H9 (cell line): ENCODE results near the gene TRAF3. TPM values are rescaled to one million over a fixed set of nuclear protein-coding genes. Genes with fewer than 3 reads are reported as not detected.

Experiments
- DNase-seq: peaks from one replicate; pipeline ENCODE4 v3.0.0-alpha.2; 2017
- H2AFZ ChIP-seq: one replicate; pipeline ENCODE4 v1.6.1; 2013; ENCODE audit warnings: mild to moderate bottlenecking, low read length, control low read depth, moderate library complexity
- H2AK5ac ChIP-seq: 2 replicates; pipeline ENCODE4 v1.6.1; 2013; ENCODE audit warnings: low read length, control low read depth, mixed read lengths; ENCODE audit not compliant: insufficient read length
- H2BK120ac ChIP-seq: one replicate; pipeline ENCODE4 v1.6.1; 2013; ENCODE audit warnings: low read depth, mild to moderate bottlenecking, low read length, control low read depth, inconsistent platforms; ENCODE audit not compliant: poor library complexity, severe bottlenecking
- H2BK12ac ChIP-seq: 2 replicates; pipeline ENCODE4 v1.6.1; 2013; ENCODE audit warnings: low read length, control low read depth, mixed read lengths, low read depth; ENCODE audit not compliant: insufficient read length
- H2BK15ac ChIP-seq: 2 replicates; pipeline ENCODE4 v1.6.1; 2013; ENCODE audit warnings: low read depth, low read length, control low read depth
- H2BK20ac ChIP-seq: one replicate; pipeline ENCODE4 v1.6.1; 2013; ENCODE audit warnings: low read depth, mild to moderate bottlenecking, low read length, control low read depth, inconsistent platforms; ENCODE audit not compliant: poor library complexity, severe bottlenecking
- H2BK5ac ChIP-seq: 2 replicates; pipeline ENCODE4 v1.6.1; 2013; ENCODE audit warnings: low read length, control low read depth, mixed read lengths; ENCODE audit not compliant: insufficient read length
- H3K14ac ChIP-seq: 2 replicates; pipeline ENCODE4 v1.6.1; 2013; ENCODE audit warnings: low read length, control low read depth; ENCODE audit not compliant: insufficient read depth
- H3K18ac ChIP-seq: 2 replicates; pipeline ENCODE4 v1.6.1; 2013; ENCODE audit warnings: low read depth, mild to moderate bottlenecking, mixed read lengths, low read length, control low read depth; ENCODE audit not compliant: insufficient read length
- H3K23ac ChIP-seq: 2 replicates; pipeline ENCODE4 v1.6.1; 2013; ENCODE audit warnings: low read length, control low read depth, mixed read lengths, low read depth; ENCODE audit not compliant: insufficient read length
- H3K23me2 ChIP-seq: 2 replicates; pipeline ENCODE4 v1.6.1; 2013; ENCODE audit warnings: low read depth, mild to moderate bottlenecking, mixed read lengths, low read length, control low read depth; ENCODE audit not compliant: insufficient read length, poor library complexity, severe bottlenecking
- H3K27ac ChIP-seq: 2 replicates; pipeline ENCODE4 v1.5.1; 2013; ENCODE audit warnings: low read length, control low read depth, mixed read lengths, low read depth; ENCODE audit not compliant: insufficient read length
- H3K27me3 ChIP-seq: 2 replicates; pipeline ENCODE4 v1.6.1; 2013; ENCODE audit warnings: low read length, control low read depth, inconsistent platforms; ENCODE audit not compliant: insufficient read depth
- H3K4ac ChIP-seq: 2 replicates; pipeline ENCODE4 v1.6.1; 2013; ENCODE audit warnings: low read depth, mild to moderate bottlenecking, control low read depth, inconsistent platforms, low read length, moderate library complexity
- H3K4me1 ChIP-seq: 2 replicates; pipeline ENCODE4 v1.6.1; 2013; ENCODE audit warnings: low read length, control low read depth, inconsistent platforms; ENCODE audit not compliant: insufficient read depth
- H3K4me2 ChIP-seq: 2 replicates; pipeline ENCODE4 v1.6.1; 2013; ENCODE audit warnings: low read length, control low read depth, mixed read lengths; ENCODE audit not compliant: insufficient read length, insufficient read depth
- H3K56ac ChIP-seq: 2 replicates; pipeline ENCODE4 v1.6.1; 2013; ENCODE audit warnings: low read depth, mild to moderate bottlenecking, mixed read lengths, low read length, control low read depth; ENCODE audit not compliant: insufficient read length
- H3K79me1 ChIP-seq: 2 replicates; pipeline ENCODE4 v1.6.1; 2013; ENCODE audit warnings: low read depth, mild to moderate bottlenecking, moderate library complexity, low read length, control low read depth, inconsistent platforms; ENCODE audit not compliant: insufficient read depth, poor library complexity, severe bottlenecking
- H3K79me2 ChIP-seq: 2 replicates; pipeline ENCODE4 v1.6.1; 2013; ENCODE audit warnings: low read length, control low read depth, inconsistent platforms; ENCODE audit not compliant: insufficient read depth
- H3K9ac ChIP-seq: 2 replicates; pipeline ENCODE4 v1.6.1; 2013; ENCODE audit warnings: low read length, control low read depth, mixed read lengths; ENCODE audit not compliant: insufficient read length; ENCODE audit errors: extremely low read depth
- H3K9me3 ChIP-seq: one replicate; pipeline ENCODE4 v1.6.1; 2013; ENCODE audit warnings: low read depth, low read length, inconsistent platforms; ENCODE audit not compliant: control insufficient read depth
- H3T11ph ChIP-seq: one replicate; pipeline ENCODE4 v1.6.1; 2013; ENCODE audit warnings: mild to moderate bottlenecking, low read length, control low read depth, inconsistent platforms
- H4K20me1 ChIP-seq: one replicate; pipeline ENCODE4 v1.6.1; 2013; ENCODE audit not compliant: control insufficient read depth, insufficient read length, insufficient read depth
- H4K5ac ChIP-seq: 2 replicates; pipeline ENCODE4 v1.6.1; 2013; ENCODE audit warnings: low read depth, mild to moderate bottlenecking, mixed read lengths, low read length, control low read depth; ENCODE audit not compliant: insufficient read length
- H4K8ac ChIP-seq: replicated peaks from 2 replicates; pipeline ENCODE4 v1.6.1; 2013; ENCODE audit warnings: low read length, control low read depth, mixed read lengths, low read depth; ENCODE audit not compliant: insufficient read length
- H4K91ac ChIP-seq: 2 replicates; pipeline ENCODE4 v1.6.1; 2013; ENCODE audit warnings: low read depth, mild to moderate bottlenecking, moderate library complexity, mixed read lengths, low read length, control low read depth; ENCODE audit not compliant: insufficient read length
- H3K27ac Mint-ChIP-seq, 3 experiments: 2 replicates in 2 of 3; 3 replicates in 1 of 3; pipeline ENCODE4 v1.8.0; 2020 to 2021; ENCODE audit warnings: mixed read lengths in 3 of 3, mild to moderate bottlenecking in 1 of 3, moderate library complexity in 1 of 3
- H3K27me3 Mint-ChIP-seq: 2 replicates; pipeline ENCODE4 v1.8.0; 2021; ENCODE audit warnings: low read depth, mild to moderate bottlenecking, moderate library complexity, mixed read lengths
- H3K36me3 Mint-ChIP-seq, 3 experiments: 2 replicates in 2 of 3; 3 replicates in 1 of 3; pipeline ENCODE4 v1.8.0; 2020 to 2021; ENCODE audit warnings: low read depth in 3 of 3, mixed read lengths in 3 of 3; ENCODE audit not compliant: insufficient read depth in 1 of 3
- H3K4me1 Mint-ChIP-seq, 2 experiments: 2 replicates each; pipeline ENCODE4 v1.8.0; 2020; ENCODE audit warnings: mixed read lengths in 2 of 2
- H3K4me3 Mint-ChIP-seq, 2 experiments: 2 replicates in 1 of 2; 3 replicates in 1 of 2; pipeline ENCODE4 v1.8.0; 2020 to 2021; ENCODE audit warnings: mild to moderate bottlenecking in 2 of 2, mixed read lengths in 2 of 2, moderate library complexity in 1 of 2
- H3K9me3 Mint-ChIP-seq, 2 experiments: 2 replicates in 1 of 2; 3 replicates in 1 of 2; pipeline ENCODE4 v1.8.0; 2020; ENCODE audit warnings: mild to moderate bottlenecking in 2 of 2, mixed read lengths in 2 of 2, moderate library complexity in 1 of 2
- WGBS: extraction: QIAGEN DNeasy Blood & Tissue Kit; methylation state at CpG from one replicate; pipeline ENCODE4 v1.1.7; 2013; ENCODE audit warnings: missing lambda C conversion rate, low lambda C conversion rate, mixed read lengths; ENCODE audit not compliant: insufficient read length; ENCODE audit errors: extremely low coverage; 5-methylcytosine and 5-hydroxymethylcytosine counted together
- total RNA-seq: library from RNA; stranded (reverse); gene quantifications from 2 replicates; pipeline ENCODE4 v1.2.1, GENCODE V29; 2021
- TF ChIP-seq, protein P1 (sequence below): fragments of 200-600 bp; sonication (generic); conservative IDR thresholded peaks from 3 replicates; pipeline ENCODE4 v1.8.0; 2021; ENCODE audit warnings: antibody characterized with exemption, mild to moderate bottlenecking

Gene TRAF3
- total RNA-seq, 1 experiment from 2014 or later, result 9.6 TPM

DNA sequence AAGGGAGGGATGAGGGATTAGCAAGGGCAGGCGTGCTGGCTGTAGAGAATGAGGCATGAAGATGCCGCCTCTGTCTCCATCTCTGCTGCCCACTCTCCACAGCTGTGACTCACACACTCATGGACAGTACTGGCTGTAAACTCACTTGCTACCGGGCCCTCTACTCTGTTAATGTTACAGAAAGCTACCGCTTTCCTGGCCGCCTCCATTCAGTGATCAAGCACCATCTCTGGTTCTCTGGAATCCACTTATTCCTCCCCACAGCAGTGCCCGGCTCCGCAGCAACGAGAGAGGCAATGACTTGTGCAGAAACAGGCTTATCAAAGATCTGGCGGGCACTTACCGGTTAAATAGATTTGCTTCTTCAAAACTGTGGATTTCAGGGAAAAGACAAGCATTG is 180.0 kb downstream of the TRAF3 start:
- Histone ChIP-seq H2BK15ac (no peak overlapping the region), H2BK12ac (no peak overlapping the region), H3K18ac (no peak overlapping the region), H4K5ac (no peak overlapping the region), H3K9me3 (no peaks in the 10 kb centered on the region), H3K14ac (no peak overlapping the region), H3K27me3 (no peaks in the 10 kb centered on the region), H2BK120ac (no peak overlapping the region), H4K8ac (no peak overlapping the region), H3K56ac (no peak overlapping the region), H2AK5ac (no peak overlapping the region), H2BK20ac (no peak overlapping the region), H3K4me1 (no peaks in the 10 kb centered on the region), H3K23ac (no peak overlapping the region), H3K23me2 (no peaks in the 10 kb centered on the region), H4K91ac (no peak overlapping the region), H3K27ac (no peak overlapping the region), H3K79me1 (no peaks in the 10 kb centered on the region), H3K79me2 (no peaks in the 10 kb centered on the region), H2AFZ (no peak overlapping the region), H2BK5ac (no peak overlapping the region), H3K4ac (no peak overlapping the region), H3K9ac (no peak overlapping the region), H3K4me2 (no peak overlapping the region), H3T11ph (no peak overlapping the region), H4K20me1 (no peaks in the 10 kb centered on the region)
- WGBS, result no CpG with 5 or more reads among the region's 10 CpGs
- Mint-ChIP-seq H3K9me3 (no peaks in the 10 kb centered on the region), H3K4me3 (no peak overlapping the region), H3K36me3 (peaks cover 28 to 88% (median 86%) of the 10 kb centered on the region in 3 experiments; a peak in 6 of 7 replicates), H3K27me3 (no peaks in the 10 kb centered on the region), H3K27ac (no peak overlapping the region; a peak in 1 of 7 replicates), H3K4me1 (peaks cover 0 to 6% of the 10 kb centered on the region in 2 experiments; a peak in 1 of 4 replicates)
- DNase-seq, result no peak
- TF ChIP-seq, protein P1, sequence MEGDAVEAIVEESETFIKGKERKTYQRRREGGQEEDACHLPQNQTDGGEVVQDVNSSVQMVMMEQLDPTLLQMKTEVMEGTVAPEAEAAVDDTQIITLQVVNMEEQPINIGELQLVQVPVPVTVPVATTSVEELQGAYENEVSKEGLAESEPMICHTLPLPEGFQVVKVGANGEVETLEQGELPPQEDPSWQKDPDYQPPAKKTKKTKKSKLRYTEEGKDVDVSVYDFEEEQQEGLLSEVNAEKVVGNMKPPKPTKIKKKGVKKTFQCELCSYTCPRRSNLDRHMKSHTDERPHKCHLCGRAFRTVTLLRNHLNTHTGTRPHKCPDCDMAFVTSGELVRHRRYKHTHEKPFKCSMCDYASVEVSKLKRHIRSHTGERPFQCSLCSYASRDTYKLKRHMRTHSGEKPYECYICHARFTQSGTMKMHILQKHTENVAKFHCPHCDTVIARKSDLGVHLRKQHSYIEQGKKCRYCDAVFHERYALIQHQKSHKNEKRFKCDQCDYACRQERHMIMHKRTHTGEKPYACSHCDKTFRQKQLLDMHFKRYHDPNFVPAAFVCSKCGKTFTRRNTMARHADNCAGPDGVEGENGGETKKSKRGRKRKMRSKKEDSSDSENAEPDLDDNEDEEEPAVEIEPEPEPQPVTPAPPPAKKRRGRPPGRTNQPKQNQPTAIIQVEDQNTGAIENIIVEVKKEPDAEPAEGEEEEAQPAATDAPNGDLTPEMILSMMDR, result no peak
